ENCODE measurements around the gene UQCRC2. TPM values are rescaled to one million over a fixed set of nuclear protein-coding genes. Genes with fewer than 3 reads are reported as not detected.

Gene UQCRC2
- total and polyA plus RNA-seq, 2 experiments from 2014 or later: 107 to 116 TPM

- Histone ChIP-seq H3K4me2 (ENCODE audit: unreplicated experiment) (no peak overlapping the region), H2AFZ (no peak overlapping the region), H3F3A (ENCODE audit: insufficient read depth) (no peaks in the 10 kb centered on the region), H3K9me3 (ENCODE audit: low read depth) (no peaks in the 10 kb centered on the region), H3K36me3 (ENCODE audit: low read depth) (no peaks in the 10 kb centered on the region), H3K9ac (no peak overlapping the region), H3K27ac (no peak overlapping the region), H3K79me2 (ENCODE audit: insufficient read depth) (no peaks in the 10 kb centered on the region), H3K4me1 (ENCODE audit: insufficient read depth) (no peaks in the 10 kb centered on the region), H4K20me1 (ENCODE audit: insufficient read depth) (no peaks in the 10 kb centered on the region), H3K27me3 (replicated peaks; ENCODE audit: insufficient read depth) (0 out of 2 replicates have a peak, but pooled peaks cover 4% of the 10 kb centered on the region), H3K9me2 (ENCODE audit: insufficient read depth) (no peaks in the 10 kb centered on the region), H3K4me3 (no peak overlapping the region)
- in situ Hi-C loops (cut with MboI): loop anchor here (25.0 kb wide), 1 partner anchor 125 kb away; no protein-coding TSS in a partner anchor
- DNase-seq: no peak
- no peak for TF ChIP-seq EZH2phosphoT487 (IDR thresholded peaks at IDR 0.05; ENCODE audit: insufficient read depth, low read depth)
- TF ChIP-seq EZH2 (IDR thresholded peaks at IDR 0.05; ENCODE audit: insufficient read depth, poor library complexity, severe bottlenecking): no peak
Observed at GRCh38 chr16:21937336-21937829, 15.8 kb upstream of the UQCRC2 start.

GRCh38 chr16:21940570-21940969 is 12.6 kb upstream of the UQCRC2 start:
- Histone ChIP-seq H3K27ac (no peak overlapping the region), H3K79me2 (ENCODE audit: insufficient read depth) (no peaks in the 10 kb centered on the region), H3K27me3 (replicated peaks; ENCODE audit: insufficient read depth) (0 out of 2 replicates have a peak, but pooled peaks cover 4% of the 10 kb centered on the region), H3K9me2 (ENCODE audit: insufficient read depth) (no peaks in the 10 kb centered on the region), H3K9me3 (ENCODE audit: low read depth) (no peaks in the 10 kb centered on the region), H2AFZ (no peak overlapping the region), H4K20me1 (ENCODE audit: insufficient read depth) (no peaks in the 10 kb centered on the region), H3K9ac (no peak overlapping the region), H3F3A (ENCODE audit: insufficient read depth) (no peaks in the 10 kb centered on the region), H3K4me3 (no peak overlapping the region), H3K4me2 (ENCODE audit: unreplicated experiment) (no peak overlapping the region), H3K36me3 (ENCODE audit: low read depth) (no peaks in the 10 kb centered on the region), H3K4me1 (ENCODE audit: insufficient read depth) (no peaks in the 10 kb centered on the region)
- TF ChIP-seq EZH2phosphoT487 (IDR thresholded peaks at IDR 0.05; ENCODE audit: insufficient read depth, low read depth) (no peak), EZH2 (IDR thresholded peaks at IDR 0.05; ENCODE audit: insufficient read depth, poor library complexity, severe bottlenecking) (no peak)
- DNase-seq: no peak
- in situ Hi-C loops (cut with MboI): loop anchor here (25.0 kb wide), 1 partner anchor 128 kb away; no protein-coding TSS in a partner anchor
- WGBS, 2 experiments (ENCODE audit: low coverage in 1 of 2, low lambda C conversion rate in 2 of 2, missing lambda C conversion rate in 2 of 2): 79 to 84% methylated on average over 1 of the region's 1 CpG

- no peaks in the 10 kb centered on the region for H3K9me3 ChIP-seq (ENCODE audit: low read depth)
- H3K27me3 ChIP-seq (replicated peaks; ENCODE audit: insufficient read depth): no peaks in the 10 kb centered on the region
- H3K79me2 ChIP-seq (ENCODE audit: insufficient read depth): no peaks in the 10 kb centered on the region
- no peak for DNase-seq
- no peak overlapping the region for H3K4me3 ChIP-seq
- WGBS, 2 experiments (ENCODE audit: low coverage in 1 of 2, low lambda C conversion rate in 2 of 2, missing lambda C conversion rate in 2 of 2): 67 to 74% methylated on average over 4 of the region's 4 CpGs
- H4K20me1 ChIP-seq (ENCODE audit: insufficient read depth): no peaks in the 10 kb centered on the region
- no peaks in the 10 kb centered on the region for H3K9me2 ChIP-seq (ENCODE audit: insufficient read depth)
- H3K36me3 ChIP-seq (ENCODE audit: low read depth): no peaks in the 10 kb centered on the region
- in situ Hi-C loops (cut with MboI): loop anchor here (25.0 kb wide), 1 partner anchor 131 kb away; no protein-coding TSS in a partner anchor
- H3K4me1 ChIP-seq (ENCODE audit: insufficient read depth): no peaks in the 10 kb centered on the region
- H3F3A ChIP-seq (ENCODE audit: insufficient read depth): 0 out of 2 replicates have a peak, but pooled peaks cover 3% of the 10 kb centered on the region
- no peak overlapping the region for H2AFZ ChIP-seq
- H3K9ac ChIP-seq: no peak overlapping the region
- H3K4me2 ChIP-seq (ENCODE audit: unreplicated experiment): no peak overlapping the region
- no peak overlapping the region for H3K27ac ChIP-seq
- TF ChIP-seq EZH2 (IDR thresholded peaks at IDR 0.05; ENCODE audit: insufficient read depth, poor library complexity, severe bottlenecking): no peak
- no peak for TF ChIP-seq EZH2phosphoT487 (IDR thresholded peaks at IDR 0.05; ENCODE audit: insufficient read depth, low read depth)
Observed at GRCh38 chr16:21943571-21943970, 9.6 kb upstream of the UQCRC2 start.

GRCh38 chr16:21946889-21947635 is 6.1 kb upstream of the UQCRC2 start:
- peaks cover 16% of the 10 kb centered on the region for H3K79me2 ChIP-seq (ENCODE audit: insufficient read depth)
- WGBS, 2 experiments (ENCODE audit: low coverage in 1 of 2, low lambda C conversion rate in 2 of 2, missing lambda C conversion rate in 2 of 2): 85 to 89% methylated on average over 9 of the region's 9 CpGs
- H3F3A ChIP-seq (ENCODE audit: insufficient read depth): 0 out of 2 replicates have a peak, but pooled peaks cover 3% of the 10 kb centered on the region

More at GRCh38 chr16:21946889-21947635, 6.1 kb upstream of the UQCRC2 start:
- Histone ChIP-seq H3K4me2 (ENCODE audit: unreplicated experiment) (no peak overlapping the region), H3K9me3 (ENCODE audit: low read depth) (no peaks in the 10 kb centered on the region), H3K27me3 (replicated peaks; ENCODE audit: insufficient read depth) (no peaks in the 10 kb centered on the region), H3K4me1 (ENCODE audit: insufficient read depth) (peaks cover 4% of the 10 kb centered on the region; the same call in 1 of the 2 replicates), H3K36me3 (ENCODE audit: low read depth) (no peaks in the 10 kb centered on the region), H3K9ac (no peak overlapping the region), H4K20me1 (ENCODE audit: insufficient read depth) (no peaks in the 10 kb centered on the region), H3K27ac (no peak overlapping the region), H3K9me2 (ENCODE audit: insufficient read depth) (no peaks in the 10 kb centered on the region), H3K4me3 (no peak overlapping the region), H2AFZ (no peak overlapping the region)
- in situ Hi-C loops (cut with MboI): loop anchor here (25.0 kb wide), 1 partner anchor 135 kb away; no protein-coding TSS in a partner anchor
- TF ChIP-seq EZH2phosphoT487 (IDR thresholded peaks at IDR 0.05; ENCODE audit: insufficient read depth, low read depth): no peak
- TF ChIP-seq EZH2 (IDR thresholded peaks at IDR 0.05; ENCODE audit: insufficient read depth, poor library complexity, severe bottlenecking): no peak
- no peak for DNase-seq
